GM12892 (cell line): ENCODE data around the gene APPL1.

ENCODE experiments used
- DNase-seq: peaks from one replicate; pipeline ENCODE4 v3.0.0; 2011; ENCODE audit not compliant: insufficient read length
- FAIRE-seq: peaks from 2 replicates; lab custom pipeline; 2011; peaks lifted over from hg19 to GRCh38; lab: Jason Lieb, UNC
- POLR2A ChIP-seq: IDR thresholded peaks from 2 replicates; pipeline ENCODE4 v1.6.1; 2011; ENCODE audit warnings: low read depth, low read length, control low read depth
- POLR2AphosphoS5 ChIP-seq: IDR thresholded peaks from 2 replicates; pipeline ENCODE4 v1.6.1; 2011; ENCODE audit warnings: low read depth, low read length, control low read depth
- TAF1 ChIP-seq: IDR thresholded peaks from 2 replicates; pipeline ENCODE4 v1.6.1; 2011; ENCODE audit warnings: low read depth, mild to moderate bottlenecking, control low read depth, low read length, borderline replicate concordance

APPL1 gene

GRCh38 chr3:57309769-57310360, 82.3 kb downstream of the APPL1 start:
- DNase-seq: no peak
- FAIRE-seq: no peak
- TF ChIP-seq POLR2AphosphoS5: no peak
- no peak for TF ChIP-seq POLR2A
- no peak for TF ChIP-seq TAF1

- TF ChIP-seq POLR2A (no peak), POLR2AphosphoS5 (no peak), TAF1 (no peak)
- DNase-seq (no peak), FAIRE-seq (no peak)
Observed at GRCh38 chr3:57314204-57314603, 86.7 kb downstream of the APPL1 start.
